Thyroid gland (tissue), 4 donors: ENCODE data around the gene ROBO2. TPM values are rescaled to one million over a fixed set of nuclear protein-coding genes. Genes with fewer than 3 reads are reported as not detected.
A peak's percentile ranks its signal among the peaks of the same experiment; 100 is the strongest.

Experiments used
- DNase-seq, 2 donors: peaks; one replicate each; pipeline ENCODE4 v3.0.0-alpha.2; 2019
- H3K27ac ChIP-seq, 3 donors: fragments of 200-600 bp; sonication (generic); 1 replicate in 2 of 3; 2 replicates in 1 of 3; pipeline ENCODE4 v1.5.1; 2016 to 2019; ENCODE audit warnings: mild to moderate bottlenecking in 1 of 3, moderate library complexity in 1 of 3
- H3K27me3 ChIP-seq: fragments of 200-600 bp; sonication (generic); one replicate; pipeline ENCODE4 v1.5.1; 2019
- H3K36me3 ChIP-seq, 2 donors: fragments of 200-600 bp; sonication (generic); one replicate each; pipeline ENCODE4 v1.5.1; 2016 to 2019
- H3K4me1 ChIP-seq, 2 donors: fragments of 200-600 bp; sonication (generic); one replicate each; pipeline ENCODE4 v1.5.1; 2017 to 2019
- H3K4me3 ChIP-seq, 3 donors: fragments of 200-600 bp; sonication (generic); replicated peaks in 1 of 3; 1 replicate in 2 of 3; 2 replicates in 1 of 3; pipeline ENCODE4 v1.5.1; 2016; ENCODE audit warnings: mild to moderate bottlenecking in 1 of 3
- H3K9me3 ChIP-seq: fragments of 200-600 bp; sonication (generic); one replicate; pipeline ENCODE4 v1.5.1; 2017
- CTCF ChIP-seq, 6 experiments: fragments of 200-600 bp in 3 of 6; fragments of 450-650 bp in 3 of 6; sonication (generic) in 3 of 6; IDR thresholded peaks; one replicate each; pipeline ENCODE4 v1.5.1; 2016 to 2019; ENCODE audit warnings: antibody characterized with exemption in 6 of 6, mild to moderate bottlenecking in 2 of 6, inconsistent platforms in 1 of 6, moderate library complexity in 1 of 6
- POLR2A ChIP-seq, 2 donors: fragments of 450-650 bp; IDR thresholded peaks; one replicate each; pipeline ENCODE4 v1.6.1; 2017; ENCODE audit warnings: antibody characterized with exemption in 2 of 2, mild to moderate bottlenecking in 2 of 2, moderate library complexity in 1 of 2
- whole genome bisulfite sequencing, 2 donors: methylation state at CpG; one replicate each; pipeline ENCODE4 v1.1.5; 2017; 5-methylcytosine and 5-hydroxymethylcytosine counted together
- intact Hi-C: fragments of 100-400 bp; cut with DNase I; formaldehyde crosslinking; loops from one replicate; pipeline ENCODE4 v1.15.1; 2023
- total RNA-seq, 4 donors: library from RNA; depleted of rRNA; stranded (reverse); fragments of >200 nt; gene quantifications; one replicate each; pipeline ENCODE4 v1.2.3, GENCODE V29; 2016

The ROBO2 gene
- total RNA-seq, 4 donors from 2014 or later = 0.56 to 1.5 TPM; not detected in 2

GRCh38 chr3:77539677-77540076 lies 499.8 kb downstream of the ROBO2 start:
- Histone ChIP-seq H3K4me1 (no peaks in the 10 kb centered on the region), H3K27ac (no peak overlapping the region), H3K27me3 (no peaks in the 10 kb centered on the region), H3K9me3 (no peaks in the 10 kb centered on the region), H3K4me3 (no peak overlapping the region), H3K36me3 (no peaks in the 10 kb centered on the region)
- 92 to 95% methylated on average over 1 to 2 of the region's 2 CpGs for WGBS, 2 donors
- intact Hi-C loops = no loop called here
- no peak for DNase-seq
- TF ChIP-seq POLR2A (IDR thresholded peaks at IDR 0.05) (no peak), CTCF (IDR thresholded peaks at IDR 0.05) (no peak)

DNA sequence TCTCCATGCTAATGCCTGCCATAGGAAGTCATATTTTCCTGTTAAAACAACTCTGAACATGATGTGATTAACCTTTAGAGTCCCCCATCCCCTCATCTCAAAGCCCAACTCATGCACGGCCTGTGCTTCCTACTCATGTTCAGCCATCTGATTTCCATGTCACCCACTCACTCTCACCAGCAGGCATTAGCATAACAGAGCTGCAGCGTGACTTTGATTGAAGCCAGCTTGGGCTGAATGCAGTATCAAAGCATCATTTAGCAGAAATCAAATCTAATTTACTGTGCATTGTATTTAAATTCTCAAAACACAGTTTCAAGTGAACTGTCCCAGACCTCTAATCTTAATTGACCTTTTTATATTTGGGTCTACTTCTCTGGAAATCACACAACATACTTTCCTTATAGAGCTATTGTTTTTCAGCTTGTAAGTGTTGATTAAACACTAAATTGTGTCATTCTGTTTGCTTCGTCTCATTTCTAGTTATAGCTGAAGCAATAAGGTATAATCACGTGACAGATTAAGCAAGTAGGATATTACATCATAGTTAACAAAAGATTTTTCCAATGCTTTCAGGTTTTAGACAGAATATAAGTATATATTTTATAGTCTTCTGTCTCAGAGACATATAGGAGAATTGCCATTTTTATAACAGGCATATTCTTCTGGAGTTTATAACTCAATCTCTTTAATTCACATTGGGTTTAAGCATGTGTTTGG lies 501.5 kb downstream of the ROBO2 start:
- Histone ChIP-seq H3K4me1 (no peaks in the 10 kb centered on the region), H3K27ac (no peak overlapping the region), H3K27me3 (no peaks in the 10 kb centered on the region), H3K4me3 (no peak overlapping the region), H3K36me3 (no peaks in the 10 kb centered on the region), H3K9me3 (no peaks in the 10 kb centered on the region)
- 63 to 70% methylated on average over 4 of the region's 4 CpGs for WGBS, 2 donors
- no peak for DNase-seq
- TF ChIP-seq CTCF (IDR thresholded peaks at IDR 0.05) (no peak), POLR2A (IDR thresholded peaks at IDR 0.05) (no peak)
- intact Hi-C loops = no loop called here

DNA sequence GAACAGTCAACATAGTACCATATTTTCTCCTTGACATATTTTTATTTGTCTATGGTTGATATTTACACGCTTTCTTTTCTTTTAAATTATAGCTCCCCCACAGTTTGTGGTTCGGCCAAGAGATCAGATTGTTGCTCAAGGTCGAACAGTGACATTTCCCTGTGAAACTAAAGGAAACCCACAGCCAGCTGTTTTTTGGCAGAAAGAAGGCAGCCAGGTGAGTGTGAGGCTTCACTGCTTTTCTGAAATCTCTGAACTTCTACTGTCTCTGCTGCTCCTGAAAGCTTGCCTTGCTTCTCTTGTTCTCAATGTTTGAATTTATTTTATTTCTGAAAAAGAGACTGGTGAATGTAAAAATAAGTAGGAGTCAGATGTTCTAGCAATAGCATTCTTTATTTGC lies 506.3 kb downstream of the ROBO2 start:
- H3K9me3 ChIP-seq = no peaks in the 10 kb centered on the region
- intact Hi-C loops = no loop called here
- WGBS, 2 donors = 61 to 71% methylated on average over 3 of the region's 3 CpGs
- H3K36me3 ChIP-seq = no peaks in the 10 kb centered on the region
- no peak overlapping the region for H3K4me3 ChIP-seq
- no peak for TF ChIP-seq POLR2A (IDR thresholded peaks at IDR 0.05)
- TF ChIP-seq CTCF (IDR thresholded peaks at IDR 0.05) = no peak
- H3K27ac ChIP-seq = no peak overlapping the region
- no peaks in the 10 kb centered on the region for H3K27me3 ChIP-seq
- no peaks in the 10 kb centered on the region for H3K4me1 ChIP-seq
- peak in 1 of 2 donors; percentile 3 for DNase-seq

DNA sequence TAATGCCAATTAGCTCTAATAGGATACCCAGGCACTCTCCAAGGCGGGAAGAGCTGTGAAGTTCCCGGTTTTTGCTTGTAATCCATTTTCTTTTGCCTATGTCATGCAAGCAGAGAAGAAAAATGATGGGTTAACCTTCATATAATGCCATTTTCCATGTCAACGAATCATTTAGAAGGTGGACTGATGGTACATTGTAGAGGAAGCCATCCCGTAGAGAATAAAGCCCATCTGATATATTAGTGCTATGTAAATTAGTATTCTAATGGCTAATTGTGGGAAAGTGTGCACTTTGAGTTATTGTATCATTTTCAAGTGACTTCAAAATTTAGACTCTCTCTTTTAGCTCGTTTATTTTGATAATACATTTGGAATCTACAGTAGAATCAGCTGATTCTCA lies 509.1 kb downstream of the ROBO2 start:
- H3K36me3 ChIP-seq = no peaks in the 10 kb centered on the region
- WGBS, 2 donors = 92% methylated on average over 5 of the region's 5 CpGs
- no peak overlapping the region for H3K27ac ChIP-seq
- no peak for DNase-seq
- TF ChIP-seq CTCF (IDR thresholded peaks at IDR 0.05) (no peak), POLR2A (IDR thresholded peaks at IDR 0.05) (no peak)
- no peaks in the 10 kb centered on the region for H3K27me3 ChIP-seq
- intact Hi-C loops = no loop called here
- no peaks in the 10 kb centered on the region for H3K4me1 ChIP-seq
- no peak overlapping the region for H3K4me3 ChIP-seq
- no peaks in the 10 kb centered on the region for H3K9me3 ChIP-seq

- DNase-seq = no peak
- Histone ChIP-seq H3K27ac (no peak overlapping the region), H3K4me3 (no peak overlapping the region), H3K36me3 (no peaks in the 10 kb centered on the region), H3K27me3 (no peaks in the 10 kb centered on the region), H3K9me3 (no peaks in the 10 kb centered on the region), H3K4me1 (no peaks in the 10 kb centered on the region)
- WGBS, 2 donors = 76 to 89% methylated on average over 1 of the region's 1 CpG
- intact Hi-C loops = no loop called here
- TF ChIP-seq CTCF (IDR thresholded peaks at IDR 0.05) (no peak), POLR2A (IDR thresholded peaks at IDR 0.05) (no peak)
Observed at GRCh38 chr3:77553240-77553639, 513.3 kb downstream of the ROBO2 start.
